NB4 (cell line): Measurements from ENCODE around the gene KLF2.
"Not testable (repeated sequence)": the region's sequence is repeated elsewhere in the genome, so short reads cannot be mapped to it uniquely, and the experiment has no call there.

Source experiments
- DNase-seq: peaks from one replicate; pipeline ENCODE4 v3.0.0; 2010; ENCODE audit warnings: low read depth
- H3K4me3 ChIP-seq: one replicate; pipeline ENCODE4 v1.5.1; 2011; ENCODE audit warnings: mild to moderate bottlenecking, low read depth, low read length, moderate library complexity
- CTCF ChIP-seq: IDR thresholded peaks from one replicate; pipeline ENCODE4 v1.5.1; 2012; ENCODE audit warnings: low read depth, low read length
- MAX ChIP-seq: IDR thresholded peaks from 2 replicates; pipeline ENCODE4 v1.6.1; 2011; ENCODE audit warnings: low read depth, low read length
- MYC ChIP-seq: IDR thresholded peaks from 2 replicates; pipeline ENCODE4 v1.6.1; 2011; ENCODE audit warnings: low read depth, low read length
- POLR2A ChIP-seq: IDR thresholded peaks from 2 replicates; pipeline ENCODE4 v1.6.1; 2011; ENCODE audit warnings: mild to moderate bottlenecking; ENCODE audit not compliant: insufficient read length; ENCODE audit errors: extremely low read depth

The KLF2 gene

GRCh38 chr19:16296713-16297112 is 27.9 kb upstream of the KLF2 start:
- no peak for DNase-seq

GRCh38 chr19:16297575-16298178 is 26.9 kb upstream of the KLF2 start:
- H3K4me3 ChIP-seq: no peak overlapping the region
- TF ChIP-seq POLR2A (no peak), MYC (no peak), MAX (no peak), CTCF (no peak)
- no peak for DNase-seq

More at GRCh38 chr19:16296713-16297112, 27.9 kb upstream of the KLF2 start:
- no peak overlapping the region for H3K4me3 ChIP-seq
- TF ChIP-seq MYC (no peak), CTCF (no peak), POLR2A (no peak), MAX (no peak)

- DNase-seq: no peak
- no peak for TF ChIP-seq POLR2A
- TF ChIP-seq CTCF: no peak
- TF ChIP-seq MAX: no peak
- TF ChIP-seq MYC: no peak
Measured at GRCh38 chr19:16298334-16298733, 26.3 kb upstream of the KLF2 start.

GRCh38 chr19:16301999-16302694 is 22.5 kb upstream of the KLF2 start:
- H3K4me3 ChIP-seq: no peak overlapping the region
- no peak for DNase-seq
- TF ChIP-seq MAX (no peak), POLR2A (no peak), MYC (no peak), CTCF (no peak)

More at GRCh38 chr19:16298334-16298733, 26.3 kb upstream of the KLF2 start:
- no peak overlapping the region for H3K4me3 ChIP-seq

- no peak for TF ChIP-seq MYC
- TF ChIP-seq CTCF: no peak
- no peak for TF ChIP-seq MAX
- TF ChIP-seq POLR2A: no peak
- no peak for DNase-seq
- H3K4me3 ChIP-seq: no peak overlapping the region
Measured at GRCh38 chr19:16303755-16304154, 20.9 kb upstream of the KLF2 start.

GRCh38 chr19:16304511-16304910 is 20.1 kb upstream of the KLF2 start:
- H3K4me3 ChIP-seq, DNase-seq: not testable (repeated sequence)

- not testable (repeated sequence) for H3K4me3 ChIP-seq, DNase-seq
Measured at GRCh38 chr19:16305060-16305459, 19.6 kb upstream of the KLF2 start.
